EH (cell line): Measurements from ENCODE around the gene KRT86.
"Not testable (repeated sequence)": the region's sequence is repeated elsewhere in the genome, so short reads cannot be mapped to it uniquely, and the experiment has no call there.

Source experiments
- DNase-seq: peaks from one replicate; pipeline ENCODE4 v3.0.0-alpha.2; 2015; ENCODE audit warnings: low read depth

KRT86 gene

DNA sequence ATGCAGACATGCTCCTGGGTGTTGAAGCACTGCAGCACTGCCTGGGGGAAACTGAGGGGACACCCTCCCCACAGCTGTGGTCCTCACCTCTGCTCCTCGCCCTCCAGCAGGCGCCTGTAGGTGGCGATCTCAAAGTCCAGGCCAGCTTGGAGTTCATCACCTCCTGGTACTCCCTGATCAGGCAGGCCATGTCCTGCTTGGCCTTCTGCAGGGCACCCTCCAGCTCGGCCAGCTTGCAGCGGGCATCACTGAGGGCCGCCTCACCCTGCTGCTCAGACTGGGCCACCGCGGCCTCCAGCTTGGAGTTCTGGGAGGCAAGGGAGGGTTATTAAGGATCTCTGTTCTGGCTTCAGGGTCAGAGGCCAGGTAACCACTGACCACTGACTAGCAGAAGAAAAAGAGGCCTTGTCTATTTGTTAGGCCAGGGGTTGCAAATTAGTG lies 22.2 kb upstream of the KRT86 start:
- DNase-seq: not testable (repeated sequence)

DNA sequence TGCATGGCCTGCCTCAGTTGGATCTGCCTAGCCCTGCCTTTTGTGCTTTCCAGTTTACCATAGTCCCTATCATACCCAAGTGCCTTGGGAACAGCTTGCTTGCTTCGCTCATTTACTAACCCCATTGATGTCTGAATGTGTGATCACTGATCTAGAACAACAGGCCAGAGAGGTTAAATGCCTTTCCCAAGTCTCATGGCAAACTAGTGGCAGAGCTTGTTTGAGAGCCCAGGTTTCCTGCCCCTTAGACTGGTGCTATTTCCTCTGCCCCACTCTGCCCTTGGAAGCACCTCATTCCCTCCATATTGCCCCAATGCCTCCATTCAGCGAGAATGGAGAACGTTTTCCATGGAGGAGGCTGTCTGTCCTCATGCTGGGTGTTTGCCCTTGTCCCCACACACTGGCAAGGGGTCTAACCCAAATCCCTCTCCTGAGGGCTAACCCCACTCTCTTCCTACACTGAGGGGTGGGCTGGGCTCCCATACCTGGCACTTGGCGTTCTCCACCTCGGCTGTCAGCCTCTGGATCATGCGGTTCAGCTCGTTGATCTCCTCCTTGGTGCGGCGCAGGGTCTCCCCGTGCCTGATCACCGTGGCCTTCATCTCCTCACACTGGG lies 21.6 kb upstream of the KRT86 start:
- DNase-seq: no peak

DNA sequence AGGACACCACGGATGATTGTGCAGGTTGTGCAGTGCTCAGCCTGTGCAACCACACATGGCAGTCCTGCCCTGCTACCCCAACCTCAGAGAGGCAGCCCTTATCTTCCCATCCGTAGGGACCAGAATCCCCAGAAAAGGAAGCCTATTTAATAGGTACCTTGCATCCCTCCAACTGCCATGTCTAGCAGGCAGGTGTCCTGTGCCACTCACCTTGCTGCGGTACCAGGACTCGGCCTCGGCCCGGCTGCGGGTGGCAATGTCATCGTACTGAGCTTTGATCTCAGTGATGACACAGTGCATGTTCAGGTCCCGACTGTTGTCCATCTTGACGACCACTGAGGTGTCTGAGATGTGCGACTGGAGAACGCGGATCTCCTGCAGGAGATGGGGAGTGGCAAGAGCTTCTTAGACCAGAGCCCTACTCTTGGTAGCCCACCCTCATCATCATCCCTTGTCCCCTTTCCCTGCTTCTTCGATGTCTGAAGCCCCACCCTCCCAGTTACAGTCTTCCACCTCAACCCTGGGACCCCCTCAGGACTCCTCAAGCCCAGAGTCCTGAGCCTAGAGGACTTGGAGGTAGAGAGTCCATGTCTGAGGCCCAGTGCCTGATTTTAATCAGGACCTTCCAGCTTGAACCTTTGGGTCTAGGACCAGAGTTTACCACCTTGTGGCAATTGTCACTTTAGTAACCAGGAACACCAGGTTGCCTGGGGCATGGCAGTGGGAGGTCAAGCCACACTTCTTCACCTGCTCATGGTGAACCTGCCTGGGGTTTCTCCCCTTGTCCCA lies 20.9 kb upstream of the KRT86 start:
- DNase-seq: no peak

DNA sequence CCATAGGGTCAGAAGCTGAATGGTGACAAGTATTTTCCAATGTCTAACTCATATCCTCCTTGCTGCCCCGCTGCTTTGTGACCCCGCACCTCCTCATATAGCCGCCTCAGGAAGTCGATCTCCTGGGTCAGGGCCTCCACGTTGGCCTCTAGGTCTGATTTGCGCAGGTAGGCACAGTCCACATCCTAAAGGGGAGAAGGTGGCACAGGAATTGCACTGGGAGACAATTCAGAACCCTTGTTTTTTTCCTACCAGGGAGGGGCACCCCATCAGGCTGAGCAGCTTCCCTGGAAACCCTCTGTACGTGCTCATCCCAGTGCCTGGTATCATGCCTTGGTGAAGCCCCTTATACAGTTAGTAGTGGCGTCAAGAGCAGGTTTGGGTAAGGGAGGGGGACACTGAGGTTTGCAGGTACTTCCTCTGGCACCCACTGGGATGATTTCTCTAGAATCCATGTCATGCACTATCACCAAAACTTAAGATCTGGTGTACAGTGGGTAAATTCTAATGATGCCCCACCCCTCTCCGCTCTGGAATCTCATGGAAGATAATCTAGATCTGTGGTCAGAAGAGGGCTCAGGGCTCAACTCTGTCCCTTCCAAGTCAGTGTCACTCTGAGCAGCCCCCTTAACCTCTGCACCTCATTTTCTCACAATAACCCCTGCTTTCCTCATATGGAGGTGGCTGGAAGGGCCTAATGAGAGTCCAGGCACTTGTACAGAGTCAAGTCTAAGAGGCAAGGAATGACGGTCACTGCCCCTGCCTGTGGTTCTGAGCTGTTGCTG lies 20.1 kb upstream of the KRT86 start:
- no peak for DNase-seq

- DNase-seq: no peak
Observed at GRCh38 chr12:52254965-52255751, 19.3 kb upstream of the KRT86 start.

DNA sequence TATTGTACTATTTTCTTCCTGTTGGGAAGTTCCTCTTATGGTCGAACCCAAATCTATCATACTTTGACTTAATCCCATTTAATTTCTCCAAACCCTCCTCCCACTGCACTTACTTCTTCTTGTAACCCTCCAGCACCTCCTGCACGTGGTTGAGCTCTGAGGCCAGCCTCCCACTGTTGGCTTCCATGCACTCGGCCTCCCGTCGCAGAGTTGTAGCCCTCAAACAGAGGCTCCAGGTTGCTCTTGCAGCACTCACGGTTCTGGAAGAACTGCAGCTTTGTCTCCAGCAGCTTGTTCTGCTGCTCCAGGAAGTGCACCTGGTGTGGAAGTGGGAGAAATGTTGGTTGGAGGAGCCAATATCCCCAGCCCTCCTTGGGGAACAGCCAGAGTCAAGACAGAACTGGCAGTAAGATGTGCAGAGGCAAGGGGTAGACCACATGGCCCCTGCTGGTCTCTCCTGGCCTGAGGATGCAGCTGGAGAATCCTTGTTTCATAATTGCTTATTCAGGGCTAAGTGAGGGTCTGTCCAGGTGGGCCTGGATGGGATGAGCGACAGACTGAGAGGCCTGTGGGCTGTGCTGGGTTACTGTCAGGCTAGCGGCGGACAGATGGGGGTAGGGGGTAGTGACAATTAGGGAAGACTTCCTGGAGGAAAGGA lies 18.4 kb upstream of the KRT86 start:
- DNase-seq: no peak

- no peak for DNase-seq
Observed at GRCh38 chr12:52256584-52256935, 17.9 kb upstream of the KRT86 start.

DNA sequence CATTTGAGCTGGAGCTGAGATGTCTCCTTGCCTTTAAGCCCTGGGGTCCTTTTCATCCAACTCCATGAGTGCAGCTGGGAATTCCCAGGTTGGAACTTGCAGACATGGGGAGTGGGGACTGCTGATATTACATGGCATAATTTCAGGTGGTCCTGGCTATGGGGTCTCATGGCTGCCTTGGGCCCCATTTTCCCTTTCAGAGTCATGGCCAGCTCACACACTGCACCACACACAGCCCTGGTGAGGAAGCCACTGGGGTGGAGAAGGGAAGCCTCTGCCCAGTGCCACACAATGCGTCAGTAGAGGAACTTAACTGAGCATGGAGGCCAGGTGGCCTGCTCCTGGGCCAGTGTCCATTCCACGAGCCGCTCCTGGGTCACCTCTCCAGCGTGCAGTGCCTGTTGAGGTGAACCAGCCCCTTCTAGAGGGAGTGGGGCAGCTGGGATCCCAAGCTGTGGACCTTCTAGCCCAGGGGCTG lies 17.3 kb upstream of the KRT86 start:
- no peak for DNase-seq

GRCh38 chr12:52257922-52258321 lies 16.5 kb upstream of the KRT86 start:
- not testable (repeated sequence) for DNase-seq

DNA sequence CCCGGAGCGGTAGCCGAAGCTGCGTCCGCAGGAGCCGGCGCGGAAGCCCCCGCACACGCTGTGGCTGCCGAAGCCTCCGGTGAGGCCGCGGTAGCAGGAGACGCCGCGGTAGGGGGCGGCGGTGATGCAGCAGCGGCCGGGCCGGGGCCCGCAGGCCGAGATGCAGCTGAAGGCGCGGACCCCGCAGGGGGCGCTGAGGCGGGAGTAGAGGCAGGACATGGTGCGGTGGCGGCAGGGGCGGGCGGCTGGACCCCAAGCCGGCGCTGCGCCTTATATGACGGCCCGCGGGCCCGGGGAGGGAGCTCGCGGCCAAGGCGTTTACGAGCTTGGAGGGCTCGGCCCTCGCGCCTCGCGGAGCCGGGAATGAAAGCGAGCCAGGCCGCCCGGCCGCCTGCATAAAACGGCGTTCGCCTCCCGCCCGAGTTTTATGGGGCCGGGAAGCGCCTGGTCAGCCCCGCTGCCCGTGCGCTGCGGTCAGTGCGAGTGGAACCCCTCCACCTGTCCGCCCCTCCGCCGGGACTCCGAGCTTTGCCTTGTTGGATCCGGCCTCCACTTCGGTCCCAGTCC lies 16.0 kb upstream of the KRT86 start:
- peak; percentile 44 for DNase-seq

GRCh38 chr12:52259657-52260243 lies 14.7 kb upstream of the KRT86 start:
- DNase-seq: peak; percentile 64

- DNase-seq: peak; percentile 74
Observed at GRCh38 chr12:52260361-52261207, 13.9 kb upstream of the KRT86 start.

GRCh38 chr12:52261208-52261484 lies 13.3 kb upstream of the KRT86 start:
- DNase-seq: no peak

GRCh38 chr12:52262286-52262685 lies 12.2 kb upstream of the KRT86 start:
- no peak for DNase-seq

DNA sequence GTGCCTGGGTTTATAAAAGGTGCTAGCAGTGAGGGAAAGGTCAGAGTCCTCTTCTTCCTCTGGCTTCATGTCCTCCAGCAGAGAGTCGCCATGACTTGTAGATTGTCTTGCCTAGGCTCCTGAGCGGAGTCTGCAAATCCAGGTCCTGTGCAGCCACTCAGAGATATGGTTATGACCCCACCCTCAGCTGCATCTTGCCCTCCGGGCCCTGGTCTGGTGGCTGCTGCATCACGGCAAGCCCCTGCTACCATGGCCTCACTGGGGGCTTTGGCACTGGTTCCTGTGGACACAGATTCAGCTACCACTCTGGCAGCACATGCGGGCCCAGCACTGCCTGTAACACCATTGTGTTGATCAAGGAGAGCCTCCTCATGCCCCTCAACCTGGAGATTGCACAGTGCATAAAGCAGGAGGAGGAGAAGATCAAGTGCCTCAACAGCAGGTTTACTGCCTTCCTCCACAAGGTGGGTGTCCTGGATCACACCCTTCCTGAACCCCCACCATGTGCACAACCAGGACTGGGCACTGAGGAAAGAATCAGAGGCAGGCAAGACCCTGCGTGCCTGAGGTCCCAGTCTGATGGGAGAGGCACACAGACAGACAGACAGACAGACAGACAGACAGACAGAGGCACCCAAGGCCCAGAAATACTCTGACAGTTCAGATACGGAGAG lies 10.5 kb upstream of the KRT86 start:
- DNase-seq: no peak

GRCh38 chr12:52264435-52264825 lies 10.0 kb upstream of the KRT86 start:
- DNase-seq: no peak

DNA sequence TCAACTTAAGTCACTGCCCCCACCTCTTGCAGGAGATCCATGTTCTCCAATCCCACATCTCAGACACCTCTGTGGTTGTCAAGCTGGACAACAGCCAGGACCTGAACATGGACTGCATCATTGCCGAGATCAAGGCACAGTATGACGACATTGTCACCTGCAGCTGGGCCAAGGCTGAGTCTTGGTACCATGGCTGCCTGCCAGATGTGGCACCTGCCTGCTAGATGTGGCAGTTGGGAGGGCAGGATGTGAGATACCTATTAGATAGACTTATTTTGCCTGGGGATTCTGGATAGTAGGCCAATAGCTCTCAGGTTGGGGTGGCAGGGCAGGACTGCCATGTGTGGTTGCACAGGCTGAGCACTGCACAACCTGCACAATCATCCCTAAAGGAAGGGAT lies 7.9 kb upstream of the KRT86 start:
- DNase-seq: no peak

- DNase-seq: no peak
Observed at GRCh38 chr12:52267266-52267665, 7.2 kb upstream of the KRT86 start.

DNA sequence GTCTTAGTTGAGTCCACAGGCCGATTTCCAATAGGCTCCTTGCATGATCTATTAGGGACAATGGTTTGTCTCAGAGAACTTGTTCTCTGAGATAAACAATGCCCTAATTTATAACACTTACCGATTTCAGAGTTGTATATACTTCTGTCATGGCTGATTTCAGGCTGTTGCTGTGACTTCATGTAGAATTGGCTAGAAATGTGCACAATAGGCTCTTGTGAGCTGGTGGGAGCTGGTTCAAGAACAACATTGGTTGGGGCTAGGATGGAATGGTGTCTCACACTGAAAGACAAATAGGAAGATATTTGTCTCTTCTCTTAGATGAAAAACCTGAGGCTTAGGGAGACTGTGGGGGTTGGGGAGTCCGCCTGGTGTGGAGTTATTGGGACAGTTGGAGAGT lies 6.7 kb upstream of the KRT86 start:
- peak; percentile 31 for DNase-seq

GRCh38 chr12:52268212-52268611 lies 6.2 kb upstream of the KRT86 start:
- DNase-seq: peak; percentile 72
